ENCODE results near the gene HAUS7. TPM values are rescaled to one million over a fixed set of nuclear protein-coding genes. Genes with fewer than 3 reads are reported as not detected.

The HAUS7 gene
- total RNA-seq, 4 donors from 2014 or later: 7.0 to 34.8 (median 12.4) TPM

DNA sequence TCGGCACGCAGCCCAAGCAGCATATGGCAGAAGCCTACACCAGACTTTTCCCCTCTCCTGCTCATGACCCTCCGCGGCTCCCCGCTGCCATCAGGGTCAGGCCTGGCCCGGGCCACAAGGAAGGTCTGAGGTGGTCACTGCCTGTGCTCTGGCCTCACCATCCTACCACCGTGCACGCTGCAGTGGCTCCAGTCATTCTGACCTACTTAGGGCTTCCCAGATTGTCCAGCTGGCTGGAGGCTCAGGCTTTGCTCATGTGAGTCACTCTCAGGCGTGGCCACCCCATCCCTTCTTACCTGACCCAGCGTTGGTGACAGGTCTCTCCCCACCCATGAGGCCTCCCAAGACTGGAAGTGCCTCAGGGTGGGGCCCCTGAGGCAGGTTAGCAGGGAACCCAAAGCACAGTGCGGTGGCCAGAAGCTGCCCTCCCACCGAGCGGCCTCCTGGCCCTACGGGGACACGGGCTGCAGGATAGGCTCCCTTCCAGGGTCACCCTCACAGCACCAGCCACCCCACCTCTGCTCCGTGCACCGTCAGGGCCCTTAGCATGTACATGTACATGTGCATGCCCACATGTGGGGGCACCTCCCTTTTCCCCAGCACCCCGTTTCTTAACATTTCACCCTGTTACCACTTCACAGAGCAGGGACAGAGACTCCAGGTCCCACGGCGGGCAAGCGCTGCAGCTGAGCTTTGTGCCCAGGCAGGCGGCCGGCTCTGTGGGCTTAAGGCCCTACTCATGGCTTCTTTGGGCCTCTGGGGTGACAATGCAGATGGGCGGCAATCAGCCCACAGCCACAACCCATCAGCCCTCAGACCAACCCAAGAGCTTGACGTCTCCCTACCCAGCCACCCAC lies 26.7 kb downstream of the HAUS7 start:
- H3K27me3 ChIP-seq: no peaks in the 10 kb centered on the region
- 85% methylated on average over 25 of the region's 25 CpGs; no CpG with 5 or more reads in 1 of the 2 donors for WGBS, 2 donors (ENCODE audit: low coverage in 1 of 2)
- H3K4me1 ChIP-seq: no peaks in the 10 kb centered on the region
- no peaks in the 10 kb centered on the region for H3K36me3 ChIP-seq
- TF ChIP-seq EP300 (IDR thresholded peaks at IDR 0.05; ENCODE audit: low read depth) (no peak), POLR2A (IDR thresholded peaks at IDR 0.05) (no peak), POLR2AphosphoS5 (IDR thresholded peaks at IDR 0.05) (no peak)
- TF ChIP-seq, protein P1, sequence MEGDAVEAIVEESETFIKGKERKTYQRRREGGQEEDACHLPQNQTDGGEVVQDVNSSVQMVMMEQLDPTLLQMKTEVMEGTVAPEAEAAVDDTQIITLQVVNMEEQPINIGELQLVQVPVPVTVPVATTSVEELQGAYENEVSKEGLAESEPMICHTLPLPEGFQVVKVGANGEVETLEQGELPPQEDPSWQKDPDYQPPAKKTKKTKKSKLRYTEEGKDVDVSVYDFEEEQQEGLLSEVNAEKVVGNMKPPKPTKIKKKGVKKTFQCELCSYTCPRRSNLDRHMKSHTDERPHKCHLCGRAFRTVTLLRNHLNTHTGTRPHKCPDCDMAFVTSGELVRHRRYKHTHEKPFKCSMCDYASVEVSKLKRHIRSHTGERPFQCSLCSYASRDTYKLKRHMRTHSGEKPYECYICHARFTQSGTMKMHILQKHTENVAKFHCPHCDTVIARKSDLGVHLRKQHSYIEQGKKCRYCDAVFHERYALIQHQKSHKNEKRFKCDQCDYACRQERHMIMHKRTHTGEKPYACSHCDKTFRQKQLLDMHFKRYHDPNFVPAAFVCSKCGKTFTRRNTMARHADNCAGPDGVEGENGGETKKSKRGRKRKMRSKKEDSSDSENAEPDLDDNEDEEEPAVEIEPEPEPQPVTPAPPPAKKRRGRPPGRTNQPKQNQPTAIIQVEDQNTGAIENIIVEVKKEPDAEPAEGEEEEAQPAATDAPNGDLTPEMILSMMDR (IDR thresholded peaks at IDR 0.05): no peak
- no peaks in the 10 kb centered on the region for H3K9me3 ChIP-seq
- intact Hi-C loops (cut with DNase I; ENCODE audit: low total_unique reads): no loop called here
- H3K27ac ChIP-seq: no peak overlapping the region
- no peak overlapping the region for H3K4me3 ChIP-seq
- DNase-seq: no peak
- in situ Hi-C loops (cut with MboI; ENCODE audit: low pct_ligation_motif_present in 1 of 4, low pct_unique_long_range_greater_than_20kb in 1 of 4, low sequenced_read_pairs in 3 of 4): no loop called here

DNA sequence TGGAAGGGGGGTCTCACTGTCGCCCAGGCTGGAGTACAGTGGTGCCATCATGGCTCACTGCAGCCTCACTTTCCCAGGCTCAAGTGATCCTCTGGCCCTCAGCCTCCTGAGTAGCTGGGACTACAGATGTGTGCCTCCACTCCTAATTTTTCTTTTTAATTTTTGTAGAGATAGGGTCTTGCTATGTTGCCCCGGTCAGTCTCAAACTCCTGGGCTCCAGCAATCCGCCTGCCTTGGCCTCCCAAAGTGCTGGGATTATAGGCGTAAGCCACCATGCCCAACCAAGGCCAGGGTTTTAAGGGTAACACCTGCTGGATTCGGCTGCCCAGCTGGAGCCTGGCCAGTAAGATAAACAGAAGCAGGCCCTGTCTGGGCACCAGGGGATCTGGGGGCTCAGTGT lies 27.9 kb downstream of the HAUS7 start:
- Histone ChIP-seq H3K9me3 (no peaks in the 10 kb centered on the region), H3K27ac (no peak overlapping the region), H3K27me3 (no peaks in the 10 kb centered on the region), H3K36me3 (no peaks in the 10 kb centered on the region), H3K4me1 (no peaks in the 10 kb centered on the region), H3K4me3 (no peak overlapping the region)
- TF ChIP-seq, protein P1 (IDR thresholded peaks at IDR 0.05): no peak
- no peak for DNase-seq
- WGBS, 2 donors (ENCODE audit: low coverage in 1 of 2): 76% methylated on average over 5 of the region's 5 CpGs; no CpG with 5 or more reads in 1 of the 2 donors
- in situ Hi-C loops (cut with MboI; ENCODE audit: low pct_ligation_motif_present in 1 of 4, low pct_unique_long_range_greater_than_20kb in 1 of 4, low sequenced_read_pairs in 3 of 4): no loop called here
- intact Hi-C loops (cut with DNase I; ENCODE audit: low total_unique reads): no loop called here

DNA sequence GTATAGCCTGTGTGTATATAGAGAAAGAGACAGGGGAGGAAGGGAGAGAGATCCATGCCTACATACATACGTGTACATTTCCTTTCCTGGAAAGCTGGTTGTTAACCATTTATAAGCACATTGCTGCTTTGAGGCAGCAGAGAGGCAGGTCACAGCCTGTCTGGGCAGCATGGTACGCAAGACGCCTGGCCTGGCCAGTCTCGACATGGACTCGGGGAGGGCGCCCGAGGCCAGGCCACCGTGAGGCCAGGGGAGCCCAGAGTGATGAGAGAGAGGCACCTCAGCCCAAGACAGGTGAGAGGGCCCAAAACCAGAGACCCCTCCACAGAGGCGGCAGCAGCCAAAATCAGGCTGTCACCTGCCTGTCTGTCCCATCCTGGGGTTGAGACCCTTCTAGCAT lies 28.4 kb downstream of the HAUS7 start:
- Histone ChIP-seq H3K27me3 (no peaks in the 10 kb centered on the region), H3K4me1 (no peaks in the 10 kb centered on the region), H3K4me3 (no peak overlapping the region), H3K27ac (no peak overlapping the region), H3K36me3 (no peaks in the 10 kb centered on the region), H3K9me3 (no peaks in the 10 kb centered on the region)
- intact Hi-C loops (cut with DNase I; ENCODE audit: low total_unique reads) (no loop called here), in situ Hi-C loops (cut with MboI; ENCODE audit: low pct_ligation_motif_present in 1 of 4, low pct_unique_long_range_greater_than_20kb in 1 of 4, low sequenced_read_pairs in 3 of 4) (no loop called here)
- DNase-seq: no peak
- TF ChIP-seq, protein P1 (IDR thresholded peaks at IDR 0.05): no peak
- no peak for TF ChIP-seq EP300 (IDR thresholded peaks at IDR 0.05; ENCODE audit: low read depth)
- no peak for TF ChIP-seq POLR2A (IDR thresholded peaks at IDR 0.05)
- no peak for TF ChIP-seq POLR2AphosphoS5 (IDR thresholded peaks at IDR 0.05)
- 68% methylated on average over 9 of the region's 9 CpGs; no CpG with 5 or more reads in 1 of the 2 donors for WGBS, 2 donors (ENCODE audit: low coverage in 1 of 2)

DNA sequence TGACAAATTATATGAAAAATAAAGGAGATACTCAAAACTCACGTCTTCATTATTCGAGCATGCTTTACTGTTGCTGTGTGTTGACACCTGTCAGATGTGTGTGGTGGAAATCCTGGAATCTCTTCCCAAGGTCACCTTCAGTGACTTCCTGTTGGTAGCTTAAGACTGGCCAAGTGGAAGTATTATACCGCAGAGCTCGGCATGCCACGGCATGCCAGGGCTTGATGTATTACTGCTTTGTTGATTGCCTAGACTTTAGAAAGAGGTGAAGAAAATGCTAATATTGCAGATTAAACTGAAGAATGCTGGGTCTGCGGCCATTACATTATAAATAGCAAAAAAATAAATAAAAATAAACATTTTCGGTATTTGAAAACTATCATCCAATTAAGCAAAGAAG lies 29.1 kb downstream of the HAUS7 start:
- WGBS, 2 donors (ENCODE audit: low coverage in 1 of 2): 59 to 82% methylated on average over 5 to 7 of the region's 7 CpGs

More for the DNA sequence above, 29.1 kb downstream of the HAUS7 start:
- no peaks in the 10 kb centered on the region for H3K4me1 ChIP-seq
- H3K9me3 ChIP-seq: no peaks in the 10 kb centered on the region
- no peaks in the 10 kb centered on the region for H3K27me3 ChIP-seq
- DNase-seq: no peak
- no peaks in the 10 kb centered on the region for H3K36me3 ChIP-seq
- in situ Hi-C loops (cut with MboI; ENCODE audit: low pct_ligation_motif_present in 1 of 4, low pct_unique_long_range_greater_than_20kb in 1 of 4, low sequenced_read_pairs in 3 of 4): no loop called here
- no peak overlapping the region for H3K27ac ChIP-seq
- H3K4me3 ChIP-seq: no peak overlapping the region
- intact Hi-C loops (cut with DNase I; ENCODE audit: low total_unique reads): no loop called here
- no peak for TF ChIP-seq POLR2AphosphoS5 (IDR thresholded peaks at IDR 0.05)
- TF ChIP-seq, protein P1 (IDR thresholded peaks at IDR 0.05): no peak
- TF ChIP-seq EP300 (IDR thresholded peaks at IDR 0.05; ENCODE audit: low read depth): no peak
- TF ChIP-seq POLR2A (IDR thresholded peaks at IDR 0.05): no peak

Measured in transverse colon (tissue), 4 donors.